GM12891 (cell line): ENCODE results near the gene PRPS1L1.

Experiments
- POLR2A ChIP-seq: IDR thresholded peaks from 2 replicates; pipeline ENCODE4 v1.6.1; 2011; ENCODE audit warnings: low read depth, low read length, control low read depth
- POLR2AphosphoS5 ChIP-seq: IDR thresholded peaks from 2 replicates; pipeline ENCODE4 v1.6.1; 2011; ENCODE audit warnings: low read depth, low read length, control low read depth
- SPI1 ChIP-seq: IDR thresholded peaks from 2 replicates; pipeline ENCODE4 v1.6.1; 2011; ENCODE audit warnings: low read depth, low read length, control low read depth

- TF ChIP-seq POLR2AphosphoS5 (no peak), POLR2A (no peak), SPI1 (no peak)
These were observed 36.9 kb downstream of the PRPS1L1 start for GRCh38 chr7:17990761-17991160.
